GM21786 (cell line): ENCODE data around the gene PIK3C2A.

Source experiments
- ATAC-seq: cut with Tn5 transposase; IDR thresholded peaks from one replicate; pipeline ENCODE4 v1.9.1; 2021; ENCODE audit not compliant: unreplicated experiment

Gene PIK3C2A

DNA sequence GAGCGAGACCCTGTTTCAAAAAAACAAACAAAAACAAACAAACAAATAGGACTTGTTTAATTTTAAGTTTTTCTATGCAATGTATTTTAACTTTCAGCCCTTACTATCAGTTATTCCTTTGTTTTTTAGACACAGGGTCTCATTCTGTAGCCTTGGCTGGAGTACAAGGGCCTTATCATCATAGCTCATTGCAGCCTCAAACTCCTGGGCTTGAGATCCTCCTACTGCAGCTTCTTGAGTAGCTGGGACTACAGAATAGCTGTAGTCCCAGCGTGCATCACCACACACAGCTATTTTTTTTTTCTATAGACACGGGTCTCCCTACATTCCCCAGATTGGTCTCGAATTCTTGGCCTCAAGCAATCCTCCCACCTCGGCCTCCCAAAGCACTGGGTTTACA, 44.5 kb downstream of the PIK3C2A start:
- no peak for ATAC-seq

GRCh38 chr11:17162376-17162775, 45.4 kb downstream of the PIK3C2A start:
- ATAC-seq, result no peak

- ATAC-seq, result no peak
These were observed 46.3 kb downstream of the PIK3C2A start for GRCh38 chr11:17161515-17161914.

- no peak for ATAC-seq
These were observed 48.3 kb downstream of the PIK3C2A start for GRCh38 chr11:17159441-17159840.
